Left lobe of liver (tissue), 2 donors: ENCODE results near the gene ING1. TPM values are rescaled to one million over a fixed set of nuclear protein-coding genes. Genes with fewer than 3 reads are reported as not detected.

Experiments used
- ATAC-seq: fragments of 200-7000 bp; cut with Tn5 transposase; one replicate; pipeline ENCODE4 v1.9.1; 2020; ENCODE audit warnings: mild to moderate bottlenecking, moderate library complexity
- DNase-seq: peaks from one replicate; pipeline ENCODE4 v3.0.0-alpha.2; 2020; ENCODE audit warnings: low spot score
- total RNA-seq: library from RNA; stranded (reverse); gene quantifications from one replicate; pipeline ENCODE4 v1.2.1, GENCODE V29; 2021
- donor health status: DM: no; HTN: no; CAD: no; lungs with moderate emphysema.
- donor health status: DM: no; HTN: yes; CAD: no.

The ING1 gene
- total RNA-seq, 1 donor from 2014 or later, result 15.2 TPM

DNA sequence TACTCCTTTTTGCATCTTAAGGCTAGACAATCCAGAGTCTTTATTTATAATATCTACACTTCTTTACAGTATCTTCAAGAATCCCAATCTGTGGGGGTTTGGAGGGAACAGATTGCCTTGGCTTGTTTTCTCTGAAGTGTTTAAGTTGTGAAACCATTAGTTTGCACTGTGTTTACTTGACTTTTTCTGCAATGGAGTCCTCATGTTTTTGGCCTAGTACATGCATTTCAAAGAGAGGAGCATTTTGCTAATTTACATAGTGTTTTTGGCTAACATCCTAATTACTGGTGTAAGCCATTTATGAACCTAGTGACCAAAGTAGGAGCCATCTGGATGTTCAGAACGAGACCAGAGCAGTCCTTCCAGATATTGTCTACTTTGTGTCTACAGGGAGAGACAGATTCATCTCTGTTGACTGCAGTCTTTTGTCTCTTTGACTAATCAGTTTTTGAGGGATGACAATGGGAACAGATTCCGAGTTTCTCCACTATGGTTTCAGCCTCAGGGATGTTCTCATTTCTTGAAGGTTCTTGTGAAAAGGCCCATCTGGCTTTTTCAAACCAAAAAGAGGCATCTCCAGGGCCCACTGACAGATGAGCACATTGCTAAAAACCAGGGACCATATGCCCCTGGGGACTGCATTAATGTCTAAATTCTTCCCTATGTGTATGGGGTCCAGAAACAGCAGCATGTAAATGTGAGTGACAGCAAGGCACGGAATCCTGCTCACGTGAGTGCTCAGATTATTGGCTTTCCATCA, 53.4 kb downstream of the ING1 start:
- ATAC-seq (no peak), DNase-seq (no peak)

DNA sequence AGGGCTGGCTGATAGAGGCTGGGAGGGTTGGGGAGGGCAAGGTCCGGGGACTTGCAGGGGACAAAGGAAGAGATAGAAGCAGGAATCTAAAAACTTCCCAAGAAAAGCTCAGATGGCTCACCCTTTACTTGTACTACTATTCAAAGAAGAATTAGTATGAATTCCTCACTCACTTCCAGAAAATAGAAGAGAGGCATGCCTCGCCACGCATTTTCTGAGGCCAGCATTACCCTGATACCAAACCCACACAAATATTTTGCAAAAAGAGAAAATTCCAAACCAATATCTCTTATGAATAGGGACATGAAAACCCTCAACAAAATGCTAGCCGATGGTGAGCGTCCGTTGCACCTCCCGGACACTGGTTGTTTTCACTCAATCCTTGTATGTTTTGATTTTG, 54.0 kb downstream of the ING1 start:
- no peak for DNase-seq
- ATAC-seq, result no peak

DNA sequence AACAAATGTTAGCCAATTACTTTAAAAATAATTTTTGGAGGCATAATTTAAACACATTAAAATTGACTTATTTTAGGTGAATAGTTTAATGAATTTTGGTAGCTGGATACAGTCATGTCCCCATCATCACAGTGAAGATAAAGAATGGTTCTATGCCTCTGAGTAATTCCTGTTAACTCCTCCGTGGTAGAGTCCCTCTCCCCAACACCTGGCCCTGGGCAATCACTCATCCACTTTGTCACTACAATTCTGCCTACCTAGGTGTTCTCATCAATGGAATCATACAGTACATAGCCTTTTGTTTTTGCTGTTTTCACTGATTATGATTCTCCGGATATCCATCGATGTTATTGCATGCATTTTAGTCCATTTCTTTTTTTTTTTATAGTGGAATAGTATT, 55.6 kb downstream of the ING1 start:
- DNase-seq, result no peak
- no peak for ATAC-seq

DNA sequence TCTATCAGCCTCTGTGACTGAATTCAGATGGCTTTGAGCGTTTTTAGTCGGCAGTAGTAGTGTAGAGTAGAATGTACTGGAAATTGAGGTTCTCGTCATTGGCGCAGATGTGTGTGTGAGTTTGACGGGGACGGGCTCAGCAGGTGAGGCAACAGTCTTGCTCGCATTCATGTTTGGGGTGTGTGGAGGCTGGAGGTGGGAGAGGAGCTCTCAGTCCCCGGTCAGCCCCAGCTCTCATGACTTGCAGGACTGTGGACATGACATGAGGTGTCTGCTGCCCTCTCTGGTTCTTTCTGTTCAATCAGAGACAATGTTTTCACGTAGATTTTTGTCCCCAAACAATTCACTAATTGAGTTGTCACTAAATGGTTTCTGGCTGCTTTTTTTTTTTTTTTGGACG, 57.2 kb downstream of the ING1 start:
- ATAC-seq (no peak), DNase-seq (no peak)

DNA sequence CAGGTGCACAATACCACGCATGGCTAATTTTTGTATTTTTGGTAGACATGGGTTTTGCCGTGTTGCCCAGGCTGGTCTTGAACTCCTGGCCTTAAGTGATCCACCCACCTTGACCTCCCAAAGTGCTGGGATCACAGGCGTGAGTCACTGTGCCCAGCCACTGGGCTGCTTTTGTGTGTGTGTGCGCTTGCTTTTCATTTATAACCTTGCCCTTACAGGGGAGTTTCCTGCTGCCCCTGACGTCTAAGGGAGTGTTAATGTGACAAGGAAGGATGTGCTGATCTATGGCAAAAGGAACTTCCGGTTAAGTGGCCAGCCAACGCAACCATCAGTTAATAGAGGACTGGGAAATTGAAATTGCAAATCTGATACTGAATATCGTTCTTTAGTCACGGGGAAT, 57.7 kb downstream of the ING1 start:
- ATAC-seq (peak; percentile 24), DNase-seq (no peak)

DNA sequence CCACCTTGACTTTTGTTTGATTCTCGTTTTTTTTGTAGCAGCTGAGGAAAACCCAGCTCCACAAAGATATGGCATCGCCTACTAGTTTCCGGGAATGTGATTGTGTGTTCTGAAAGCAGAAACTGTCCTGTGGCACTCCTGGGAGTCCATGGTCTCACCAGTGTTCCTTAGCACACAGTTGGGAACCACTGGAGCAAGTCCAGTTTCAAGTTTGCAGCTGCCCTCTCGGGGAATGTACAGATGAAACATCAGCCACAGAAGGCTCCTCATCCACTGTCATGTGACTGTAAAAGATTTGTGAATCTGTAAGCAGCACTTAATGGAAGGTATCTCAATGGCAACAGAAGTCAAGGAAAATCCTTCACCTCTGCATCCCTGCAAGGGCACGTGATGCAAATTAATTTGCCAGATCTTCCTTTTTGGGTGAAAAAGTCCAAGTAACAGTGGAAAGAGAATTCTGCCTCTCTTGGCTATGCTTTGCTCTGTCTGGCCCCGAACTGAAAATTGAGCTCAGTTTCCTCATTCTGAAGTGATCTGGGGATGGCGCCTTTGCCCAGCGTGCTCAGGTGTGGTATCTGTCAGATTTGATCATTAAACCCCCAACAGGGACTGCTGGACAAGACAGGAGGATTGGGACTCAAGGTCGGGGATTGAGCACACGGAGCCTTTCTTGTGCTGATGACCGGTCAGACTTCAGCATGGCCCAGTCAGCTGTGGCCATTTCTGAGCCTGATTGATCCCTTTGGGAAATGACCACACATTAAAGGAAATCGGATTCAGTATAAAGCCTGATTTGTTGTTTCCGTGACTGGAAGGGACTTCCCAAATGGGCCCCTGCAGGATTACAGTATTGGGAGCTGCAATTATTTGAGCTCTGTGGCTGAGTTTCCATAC, 58.8 kb downstream of the ING1 start:
- DNase-seq (no peak), ATAC-seq (no peak)

Other genes starting within 250 kb of the ING1 start
- 12.3 TPM for gene RAB20, start 152.0 kb upstream of the ING1 start, total RNA-seq
- 34.4 TPM for gene NAXD, start 98.2 kb upstream of the ING1 start, total RNA-seq
- 33.9 TPM for gene CARS2, start 7.6 kb upstream of the ING1 start, total RNA-seq
- 45.2 TPM for gene ANKRD10, start 201.4 kb downstream of the ING1 start, total RNA-seq